Neural progenitor cell (in vitro differentiated cells): ENCODE data around the gene POLA2. TPM values are rescaled to one million over a fixed set of nuclear protein-coding genes. Genes with fewer than 3 reads are reported as not detected.

Source experiments
- DNase-seq: peaks from one replicate; pipeline ENCODE4 v3.0.0-alpha.2; 2016; ENCODE audit warnings: low spot score
- H2AFZ ChIP-seq: fragments of 200-600 bp; sonication (generic); replicated peaks from 2 replicates; pipeline ENCODE4 v1.6.1; 2016; ENCODE audit warnings: antibody characterized with exemption
- H3F3A ChIP-seq: fragments of 200-600 bp; sonication (generic); 2 replicates; pipeline ENCODE4 v1.6.1; 2016; ENCODE audit warnings: antibody characterized with exemption, low read depth
- H3K27ac ChIP-seq: fragments of 200-600 bp; sonication (generic); 2 replicates; pipeline ENCODE4 v1.5.1; 2016; ENCODE audit warnings: mild to moderate bottlenecking
- H3K27me3 ChIP-seq: fragments of 200-600 bp; sonication (generic); 2 replicates; pipeline ENCODE4 v1.6.1; 2016; ENCODE audit warnings: mild to moderate bottlenecking, moderate library complexity
- H3K36me3 ChIP-seq: fragments of 200-600 bp; sonication (generic); 2 replicates; pipeline ENCODE4 v1.5.1; 2016
- H3K4me1 ChIP-seq: fragments of 200-600 bp; sonication (generic); 2 replicates; pipeline ENCODE4 v1.6.1; 2016; ENCODE audit warnings: mixed run types
- H3K4me2 ChIP-seq: fragments of 200-600 bp; sonication (generic); 2 replicates; pipeline ENCODE4 v1.6.1; 2016
- H3K4me3 ChIP-seq: fragments of 200-600 bp; sonication (generic); 2 replicates; pipeline ENCODE4 v1.5.1; 2016
- H3K79me2 ChIP-seq: fragments of 200-600 bp; sonication (generic); 2 replicates; pipeline ENCODE4 v1.6.1; 2016; ENCODE audit warnings: low read depth
- H3K9ac ChIP-seq: fragments of 200-600 bp; sonication (generic); 2 replicates; pipeline ENCODE4 v1.6.1; 2016
- H3K9me3 ChIP-seq: fragments of 200-600 bp; sonication (generic); 2 replicates; pipeline ENCODE4 v1.5.1; 2016; ENCODE audit warnings: low read depth
- H4K20me1 ChIP-seq: fragments of 200-600 bp; sonication (generic); 2 replicates; pipeline ENCODE4 v1.6.1; 2016; ENCODE audit warnings: low read depth
- H3K27ac Mint-ChIP-seq: 3 replicates; pipeline ENCODE4 v1.8.0; 2021; ENCODE audit warnings: mixed read lengths
- H3K27me3 Mint-ChIP-seq: 2 replicates; pipeline ENCODE4 v1.8.0; 2022; ENCODE audit warnings: low read depth, mild to moderate bottlenecking, inconsistent platforms, moderate library complexity, mixed read lengths; ENCODE audit not compliant: insufficient read depth
- H3K36me3 Mint-ChIP-seq: 3 replicates; pipeline ENCODE4 v1.8.0; 2021; ENCODE audit warnings: mixed read lengths
- H3K4me1 Mint-ChIP-seq: 3 replicates; pipeline ENCODE4 v1.8.0; 2021; ENCODE audit warnings: mixed read lengths
- H3K4me3 Mint-ChIP-seq: 3 replicates; pipeline ENCODE4 v1.8.0; 2021; ENCODE audit warnings: mild to moderate bottlenecking, moderate library complexity, mixed read lengths
- H3K9me3 Mint-ChIP-seq: 3 replicates; pipeline ENCODE4 v1.8.0; 2020; ENCODE audit warnings: mixed read lengths
- EZH2 ChIP-seq: fragments of 200-600 bp; sonication (generic); IDR thresholded peaks from 2 replicates; pipeline ENCODE4 v1.6.1; 2017; ENCODE audit warnings: antibody characterized with exemption, mild to moderate bottlenecking, moderate library complexity
- EZH2phosphoT487 ChIP-seq: fragments of 200-600 bp; sonication (generic); IDR thresholded peaks from 2 replicates; pipeline ENCODE4 v1.6.1; 2017; ENCODE audit warnings: antibody characterized with exemption
- total RNA-seq: library from RNA; depleted of rRNA; stranded (reverse); fragments of >200 nt; gene quantifications from 2 replicates; pipeline ENCODE4 v1.2.3, GENCODE V29; 2015; ENCODE audit warnings: low replicate concordance
- TF ChIP-seq, protein P1 (sequence below): fragments of 200-600 bp; sonication (generic); IDR thresholded peaks from 2 replicates; pipeline ENCODE4 v1.5.1; 2017; ENCODE audit warnings: antibody characterized with exemption, mild to moderate bottlenecking

POLA2 gene
- total RNA-seq, 1 donor from 2014 or later, result 33.3 TPM

DNA sequence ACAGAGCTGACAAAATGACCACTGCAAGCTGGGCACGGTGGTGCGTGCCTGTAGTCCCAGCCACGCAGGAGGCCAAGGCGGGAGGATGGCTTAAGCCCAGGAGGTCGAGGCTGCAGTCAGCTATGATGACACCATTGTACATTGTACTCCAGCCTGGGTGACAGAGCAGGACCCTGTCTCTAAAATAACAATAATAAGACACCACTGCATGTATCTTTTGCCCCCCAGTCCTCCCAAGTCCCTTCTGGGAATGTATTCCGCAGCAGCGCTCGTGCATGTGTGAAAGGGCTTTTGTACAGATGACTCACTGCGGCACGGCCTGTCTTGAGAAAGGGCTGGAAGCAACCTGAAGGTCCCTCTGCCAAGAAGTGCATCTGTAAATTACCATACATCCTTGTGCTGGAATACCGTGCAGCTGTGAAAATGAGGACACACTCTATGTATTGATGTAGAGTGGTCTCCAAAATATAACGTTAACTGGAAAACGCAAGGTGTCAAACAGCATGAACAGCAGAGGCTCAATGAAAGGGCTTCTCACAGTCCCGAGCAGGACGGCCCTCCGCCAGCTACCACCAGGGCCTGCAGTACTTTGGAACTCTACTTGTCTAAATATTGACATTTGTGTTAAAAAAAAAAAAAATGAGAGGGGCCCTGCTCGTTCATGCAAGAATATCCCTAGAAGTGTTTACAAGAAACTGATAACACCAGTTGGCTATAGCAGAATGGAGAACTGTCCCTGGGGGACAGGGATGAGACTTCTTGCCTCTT, 43.9 kb downstream of the POLA2 start:
- no peak for TF ChIP-seq EZH2
- no peak for TF ChIP-seq EZH2phosphoT487
- TF ChIP-seq, protein P1, sequence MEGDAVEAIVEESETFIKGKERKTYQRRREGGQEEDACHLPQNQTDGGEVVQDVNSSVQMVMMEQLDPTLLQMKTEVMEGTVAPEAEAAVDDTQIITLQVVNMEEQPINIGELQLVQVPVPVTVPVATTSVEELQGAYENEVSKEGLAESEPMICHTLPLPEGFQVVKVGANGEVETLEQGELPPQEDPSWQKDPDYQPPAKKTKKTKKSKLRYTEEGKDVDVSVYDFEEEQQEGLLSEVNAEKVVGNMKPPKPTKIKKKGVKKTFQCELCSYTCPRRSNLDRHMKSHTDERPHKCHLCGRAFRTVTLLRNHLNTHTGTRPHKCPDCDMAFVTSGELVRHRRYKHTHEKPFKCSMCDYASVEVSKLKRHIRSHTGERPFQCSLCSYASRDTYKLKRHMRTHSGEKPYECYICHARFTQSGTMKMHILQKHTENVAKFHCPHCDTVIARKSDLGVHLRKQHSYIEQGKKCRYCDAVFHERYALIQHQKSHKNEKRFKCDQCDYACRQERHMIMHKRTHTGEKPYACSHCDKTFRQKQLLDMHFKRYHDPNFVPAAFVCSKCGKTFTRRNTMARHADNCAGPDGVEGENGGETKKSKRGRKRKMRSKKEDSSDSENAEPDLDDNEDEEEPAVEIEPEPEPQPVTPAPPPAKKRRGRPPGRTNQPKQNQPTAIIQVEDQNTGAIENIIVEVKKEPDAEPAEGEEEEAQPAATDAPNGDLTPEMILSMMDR, result no peak
- Histone ChIP-seq H3K27ac (no peak overlapping the region), H3K9me3 (no peaks in the 10 kb centered on the region), H3K4me3 (no peak overlapping the region), H3K79me2 (no peaks in the 10 kb centered on the region), H3K4me2 (no peak overlapping the region), H3K27me3 (no peaks in the 10 kb centered on the region), H3K9ac (no peak overlapping the region), H3K4me1 (peaks cover 23% of the 10 kb centered on the region), H4K20me1 (peaks cover 23% of the 10 kb centered on the region), H3K36me3 (no peaks in the 10 kb centered on the region), H2AFZ (no peak overlapping the region), H3F3A (peaks cover 18% of the 10 kb centered on the region)
- Mint-ChIP-seq H3K36me3 (peaks cover 21% of the 10 kb centered on the region), H3K9me3 (no peaks in the 10 kb centered on the region), H3K27ac (peak overlapping the region; percentile 46), H3K4me1 (peaks cover 29% of the 10 kb centered on the region), H3K4me3 (no peak overlapping the region), H3K27me3 (peaks cover 12% of the 10 kb centered on the region)
- DNase-seq, result no peak

DNA sequence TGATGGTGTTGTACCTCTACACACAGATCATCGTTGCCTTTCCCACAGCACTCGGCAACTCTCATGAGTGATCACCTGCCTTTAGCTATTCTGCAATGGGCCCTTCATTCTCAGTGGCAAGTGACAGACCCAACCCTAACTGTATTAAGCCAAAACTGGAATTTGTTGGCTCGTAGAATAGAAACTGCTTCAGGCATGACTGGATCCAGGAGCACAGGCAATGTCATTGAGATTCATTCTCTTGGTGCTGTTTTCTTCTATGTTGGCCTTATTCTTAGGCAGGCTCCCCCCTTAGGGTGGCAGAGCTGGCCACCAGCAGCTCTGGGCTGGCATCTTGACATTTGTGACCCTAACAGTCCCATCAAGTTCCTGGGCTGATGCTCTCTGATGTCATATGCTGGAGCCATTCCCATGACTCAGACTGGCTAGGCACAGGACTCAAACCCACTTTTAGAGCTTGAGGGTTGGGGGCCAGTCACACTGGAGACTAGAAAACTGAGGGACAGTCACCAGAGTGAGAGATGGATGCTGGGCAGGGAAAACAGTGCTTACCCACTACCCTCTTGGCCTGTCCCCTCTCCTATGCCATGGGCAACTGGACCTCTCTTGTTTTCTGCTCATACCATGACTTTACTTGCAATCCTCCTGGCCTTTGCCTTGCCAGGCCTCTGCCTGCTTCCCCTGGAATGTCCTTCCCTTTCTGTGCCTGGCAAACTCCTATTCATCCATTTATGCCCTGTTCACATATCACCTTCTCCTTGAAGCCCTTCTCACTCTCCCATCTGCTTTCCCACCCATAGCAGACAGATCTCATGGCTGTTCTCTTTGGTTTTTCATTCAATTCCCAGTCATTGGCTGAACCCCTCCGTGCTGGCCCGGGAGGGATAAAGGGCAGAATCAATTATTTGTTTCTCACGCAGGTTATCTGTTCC, 45.8 kb downstream of the POLA2 start:
- Histone ChIP-seq H3K79me2 (no peaks in the 10 kb centered on the region), H4K20me1 (peaks cover 19% of the 10 kb centered on the region), H3K27ac (no peak overlapping the region), H3K4me3 (no peak overlapping the region), H3K27me3 (peaks cover 4% of the 10 kb centered on the region), H3K9me3 (no peaks in the 10 kb centered on the region), H3K4me1 (peaks cover 20% of the 10 kb centered on the region), H2AFZ (no peak overlapping the region), H3K4me2 (no peak overlapping the region), H3F3A (peaks cover 26% of the 10 kb centered on the region), H3K9ac (no peak overlapping the region), H3K36me3 (no peaks in the 10 kb centered on the region)
- Mint-ChIP-seq H3K4me1 (peaks cover 21% of the 10 kb centered on the region), H3K36me3 (peaks cover 21% of the 10 kb centered on the region), H3K9me3 (no peaks in the 10 kb centered on the region), H3K27ac (peak overlapping the region; percentile 5), H3K4me3 (no peak overlapping the region), H3K27me3 (peaks cover 14% of the 10 kb centered on the region)
- TF ChIP-seq EZH2phosphoT487 (no peak), EZH2 (no peak)
- TF ChIP-seq, protein P1, result no peak
- no peak for DNase-seq

DNA sequence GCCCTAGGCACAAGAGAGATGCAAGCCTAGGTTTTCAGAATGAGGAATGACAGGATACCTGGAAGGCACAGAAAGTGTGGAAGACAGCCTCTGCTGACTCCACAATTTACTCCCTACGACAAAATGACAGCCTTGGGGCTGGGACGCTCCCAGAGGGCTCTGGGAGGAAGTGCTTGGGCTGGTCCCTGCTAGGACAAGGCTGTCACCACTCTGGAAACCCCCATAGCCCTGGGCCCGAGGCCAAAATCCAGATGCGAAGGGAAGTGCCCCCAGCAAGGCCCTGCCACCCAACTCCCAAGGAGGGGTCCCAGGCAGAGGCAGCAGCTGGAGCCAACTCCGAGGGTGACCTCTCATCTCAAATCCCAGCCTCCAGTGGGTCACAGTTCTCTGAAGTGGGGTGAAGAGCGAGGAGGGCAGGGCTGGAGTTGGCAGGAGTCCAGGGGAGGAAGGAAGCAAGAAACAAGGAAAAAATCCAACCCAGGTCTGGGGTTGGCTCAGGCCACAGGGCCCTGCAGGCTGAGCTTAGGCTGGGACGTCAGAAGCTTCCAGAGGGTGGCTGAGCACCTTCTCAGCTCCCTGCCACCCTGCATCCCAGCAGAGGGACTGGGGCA, 46.6 kb downstream of the POLA2 start:
- Mint-ChIP-seq H3K27ac (no peak overlapping the region), H3K27me3 (peaks cover 14% of the 10 kb centered on the region), H3K4me3 (no peak overlapping the region), H3K9me3 (no peaks in the 10 kb centered on the region), H3K4me1 (peaks cover 23% of the 10 kb centered on the region), H3K36me3 (peaks cover 21% of the 10 kb centered on the region)
- no peak overlapping the region for H3K4me3 ChIP-seq
- H4K20me1 ChIP-seq, result peaks cover 24% of the 10 kb centered on the region
- no peaks in the 10 kb centered on the region for H3K36me3 ChIP-seq
- TF ChIP-seq EZH2, result no peak
- TF ChIP-seq EZH2phosphoT487, result no peak
- TF ChIP-seq, protein P1, result no peak
- peaks cover 26% of the 10 kb centered on the region for H3F3A ChIP-seq
- H3K4me2 ChIP-seq, result no peak overlapping the region
- no peak overlapping the region for H3K27ac ChIP-seq
- no peak overlapping the region for H3K9ac ChIP-seq
- peaks cover 12% of the 10 kb centered on the region for H3K27me3 ChIP-seq
- peaks cover 20% of the 10 kb centered on the region for H3K4me1 ChIP-seq
- no peaks in the 10 kb centered on the region for H3K9me3 ChIP-seq
- no peak overlapping the region for H2AFZ ChIP-seq
- no peaks in the 10 kb centered on the region for H3K79me2 ChIP-seq
- no peak for DNase-seq
